ENCODE results near the gene SYT1. TPM values are rescaled to one million over a fixed set of nuclear protein-coding genes. Genes with fewer than 3 reads are reported as not detected.

Gene SYT1
- polyA plus RNA-seq, 3 donors: 0.72 TPM; not detected in 2

- WGBS (ENCODE audit: insufficient coverage): 100% methylated on average over 1 of the region's 3 CpGs
- peaks cover 0 to 2% (median 0%) of the 10 kb centered on the region in 7 donors for H3K9me3 Mint-ChIP-seq
- Histone ChIP-seq H3K79me2 (ENCODE audit: insufficient read depth, low read length) (no peaks in the 10 kb centered on the region), H3K27me3 (ENCODE audit: control insufficient read depth in 2 of 2, insufficient read depth in 2 of 2, low read length in 2 of 2) (no peaks in the 10 kb centered on the region), H3K4me3 (replicated peaks in 1 of 3; ENCODE audit: low read depth in 2 of 3, low read length in 3 of 3) (no peak overlapping the region), H2AFZ (ENCODE audit: insufficient read depth, low read depth, low read length, poor library complexity, severe bottlenecking) (no peak overlapping the region), H3K9me3 (replicated peaks in 1 of 2; ENCODE audit: control insufficient read depth in 1 of 2, insufficient read depth in 1 of 2, low read length in 2 of 2) (no peaks in the 10 kb centered on the region), H3K9ac (ENCODE audit: insufficient read depth, low read length, poor library complexity, severe bottlenecking) (no peak overlapping the region), H3K27ac (ENCODE audit: low read depth in 1 of 2, low read length in 2 of 2) (no peak overlapping the region), H3K4me2 (replicated peaks; ENCODE audit: extremely low read depth, low read length, poor library complexity, severe bottlenecking) (no peak overlapping the region), H3K4me1 (ENCODE audit: control insufficient read depth in 1 of 2, insufficient read depth in 2 of 2, low read length in 2 of 2) (no peaks in the 10 kb centered on the region), H3K36me3 (replicated peaks in 1 of 2; ENCODE audit: control insufficient read depth in 1 of 2, insufficient read depth in 2 of 2, low read length in 2 of 2) (no peaks in the 10 kb centered on the region), H4K20me1 (ENCODE audit: insufficient read depth, low read length) (no peaks in the 10 kb centered on the region)
- intact Hi-C loops (cut with micrococcal nuclease): no loop called here
- H3K4me3 Mint-ChIP-seq: no peak overlapping the region
- H3K27me3 Mint-ChIP-seq (ENCODE audit: low read depth in 3 of 3): no peaks in the 10 kb centered on the region
- TF ChIP-seq, protein P1, sequence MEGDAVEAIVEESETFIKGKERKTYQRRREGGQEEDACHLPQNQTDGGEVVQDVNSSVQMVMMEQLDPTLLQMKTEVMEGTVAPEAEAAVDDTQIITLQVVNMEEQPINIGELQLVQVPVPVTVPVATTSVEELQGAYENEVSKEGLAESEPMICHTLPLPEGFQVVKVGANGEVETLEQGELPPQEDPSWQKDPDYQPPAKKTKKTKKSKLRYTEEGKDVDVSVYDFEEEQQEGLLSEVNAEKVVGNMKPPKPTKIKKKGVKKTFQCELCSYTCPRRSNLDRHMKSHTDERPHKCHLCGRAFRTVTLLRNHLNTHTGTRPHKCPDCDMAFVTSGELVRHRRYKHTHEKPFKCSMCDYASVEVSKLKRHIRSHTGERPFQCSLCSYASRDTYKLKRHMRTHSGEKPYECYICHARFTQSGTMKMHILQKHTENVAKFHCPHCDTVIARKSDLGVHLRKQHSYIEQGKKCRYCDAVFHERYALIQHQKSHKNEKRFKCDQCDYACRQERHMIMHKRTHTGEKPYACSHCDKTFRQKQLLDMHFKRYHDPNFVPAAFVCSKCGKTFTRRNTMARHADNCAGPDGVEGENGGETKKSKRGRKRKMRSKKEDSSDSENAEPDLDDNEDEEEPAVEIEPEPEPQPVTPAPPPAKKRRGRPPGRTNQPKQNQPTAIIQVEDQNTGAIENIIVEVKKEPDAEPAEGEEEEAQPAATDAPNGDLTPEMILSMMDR (IDR thresholded peaks at IDR 0.05): no peak
- H3K27ac Mint-ChIP-seq: no peak overlapping the region
- DNase-seq: no peak
- no peaks in the 10 kb centered on the region for H3K36me3 Mint-ChIP-seq
- H3K4me1 Mint-ChIP-seq: no peaks in the 10 kb centered on the region
These were observed 424.3 kb downstream of the SYT1 start for GRCh38 chr12:79288911-79289310.

GRCh38 chr12:79291711-79292110, 427.1 kb downstream of the SYT1 start:
- no peak overlapping the region for H3K4me2 ChIP-seq (replicated peaks; ENCODE audit: extremely low read depth, low read length, poor library complexity, severe bottlenecking)
- intact Hi-C loops (cut with micrococcal nuclease): no loop called here

More at GRCh38 chr12:79291711-79292110, 427.1 kb downstream of the SYT1 start:
- H3K9ac ChIP-seq (ENCODE audit: insufficient read depth, low read length, poor library complexity, severe bottlenecking): no peak overlapping the region
- DNase-seq: no peak
- WGBS (ENCODE audit: insufficient coverage): 83% methylated on average over 1 of the region's 3 CpGs
- H3K27ac ChIP-seq (ENCODE audit: low read depth in 1 of 2, low read length in 2 of 2): no peak overlapping the region
- no peaks in the 10 kb centered on the region for H3K79me2 ChIP-seq (ENCODE audit: insufficient read depth, low read length)
- no peak overlapping the region for H2AFZ ChIP-seq (ENCODE audit: insufficient read depth, low read depth, low read length, poor library complexity, severe bottlenecking)
- no peaks in the 10 kb centered on the region for H3K9me3 ChIP-seq (replicated peaks in 1 of 2; ENCODE audit: control insufficient read depth in 1 of 2, insufficient read depth in 1 of 2, low read length in 2 of 2)
- H3K4me3 Mint-ChIP-seq: no peak overlapping the region
- H3K36me3 Mint-ChIP-seq: no peaks in the 10 kb centered on the region
- no peaks in the 10 kb centered on the region for H3K4me1 ChIP-seq (ENCODE audit: control insufficient read depth in 1 of 2, insufficient read depth in 2 of 2, low read length in 2 of 2)
- no peak overlapping the region for H3K27ac Mint-ChIP-seq
- TF ChIP-seq, protein P1 (IDR thresholded peaks at IDR 0.05): no peak
- no peaks in the 10 kb centered on the region for H3K27me3 ChIP-seq (ENCODE audit: control insufficient read depth in 2 of 2, insufficient read depth in 2 of 2, low read length in 2 of 2)
- no peaks in the 10 kb centered on the region for H3K27me3 Mint-ChIP-seq (ENCODE audit: low read depth in 3 of 3)
- H3K36me3 ChIP-seq (replicated peaks in 1 of 2; ENCODE audit: control insufficient read depth in 1 of 2, insufficient read depth in 2 of 2, low read length in 2 of 2): no peaks in the 10 kb centered on the region
- no peak overlapping the region for H3K4me3 ChIP-seq (replicated peaks in 1 of 3; ENCODE audit: low read depth in 2 of 3, low read length in 3 of 3)
- H4K20me1 ChIP-seq (ENCODE audit: insufficient read depth, low read length): no peaks in the 10 kb centered on the region
- no peaks in the 10 kb centered on the region for H3K9me3 Mint-ChIP-seq
- H3K4me1 Mint-ChIP-seq: no peaks in the 10 kb centered on the region

Measured in CD14-positive monocyte (primary cell).